Hepatocyte (in vitro differentiated cells): ENCODE data around the gene HSPH1. TPM values are rescaled to one million over a fixed set of nuclear protein-coding genes. Genes with fewer than 3 reads are reported as not detected.

Experiments used
- DNase-seq: peaks from one replicate; pipeline ENCODE4 v3.0.0-alpha.2; 2016; ENCODE audit warnings: low spot score
- H2AFZ ChIP-seq: fragments of 200-600 bp; sonication (generic); 2 replicates; pipeline ENCODE4 v1.6.0; 2016; ENCODE audit warnings: antibody characterized with exemption, mild to moderate bottlenecking
- H3K27ac ChIP-seq: fragments of 200-600 bp; sonication (generic); 2 replicates; pipeline ENCODE4 v1.5.1; 2016; ENCODE audit warnings: mild to moderate bottlenecking
- H3K27me3 ChIP-seq: fragments of 200-600 bp; sonication (generic); 2 replicates; pipeline ENCODE4 v1.6.1; 2016
- H3K36me3 ChIP-seq: fragments of 200-600 bp; sonication (generic); replicated peaks from 2 replicates; pipeline ENCODE4 v1.5.1; 2016; ENCODE audit warnings: low read depth; ENCODE audit not compliant: insufficient read depth
- H3K4me1 ChIP-seq: fragments of 200-600 bp; sonication (generic); 2 replicates; pipeline ENCODE4 v1.5.1; 2016; ENCODE audit warnings: mild to moderate bottlenecking, moderate library complexity; ENCODE audit not compliant: insufficient read depth
- H3K4me2 ChIP-seq: fragments of 200-600 bp; sonication (generic); 2 replicates; pipeline ENCODE4 v1.6.0; 2016
- H3K4me3 ChIP-seq: fragments of 200-600 bp; sonication (generic); 2 replicates; pipeline ENCODE4 v1.5.1; 2016; ENCODE audit warnings: mild to moderate bottlenecking
- H3K79me2 ChIP-seq: fragments of 200-600 bp; sonication (generic); 2 replicates; pipeline ENCODE4 v1.6.0; 2017; ENCODE audit warnings: mild to moderate bottlenecking
- H3K9me2 ChIP-seq: fragments of 200-600 bp; sonication (generic); replicated peaks from 2 replicates; pipeline ENCODE4 v1.6.0; 2017; ENCODE audit warnings: mild to moderate bottlenecking; ENCODE audit not compliant: insufficient read depth
- H3K9me3 ChIP-seq: fragments of 200-600 bp; sonication (generic); 2 replicates; pipeline ENCODE4 v1.5.1; 2016; ENCODE audit warnings: low read depth, mild to moderate bottlenecking
- H4K20me1 ChIP-seq: fragments of 200-600 bp; sonication (generic); 2 replicates; pipeline ENCODE4 v1.6.0; 2016; ENCODE audit warnings: mild to moderate bottlenecking; ENCODE audit not compliant: insufficient read depth, poor library complexity, severe bottlenecking
- CTCF ChIP-seq: fragments of 200-600 bp; sonication (generic); IDR thresholded peaks from 2 replicates; pipeline ENCODE4 v1.5.1; 2016; ENCODE audit warnings: antibody characterized with exemption, mild to moderate bottlenecking; ENCODE audit not compliant: poor library complexity
- EZH2 ChIP-seq: fragments of 200-600 bp; sonication (generic); IDR thresholded peaks from 2 replicates; pipeline ENCODE4 v1.6.1; 2016; ENCODE audit warnings: antibody characterized with exemption, mild to moderate bottlenecking, borderline replicate concordance
- EZH2phosphoT487 ChIP-seq: fragments of 200-600 bp; sonication (generic); IDR thresholded peaks from one replicate; pipeline ENCODE4 v1.6.1; 2018; ENCODE audit warnings: antibody characterized with exemption, mild to moderate bottlenecking, low read depth, moderate library complexity; ENCODE audit not compliant: unreplicated experiment, severe bottlenecking
- WGBS: methylation state at CpG from one replicate; pipeline ENCODE4 v1.1.6; 2016; ENCODE audit warnings: low lambda C conversion rate; ENCODE audit errors: missing lambda C conversion rate; 5-methylcytosine and 5-hydroxymethylcytosine counted together
- polyA plus RNA-seq: library from polyadenylated mRNA; unstranded; fragments of >200 nt; fragmentation: Nextera tagmentation; extraction: Ambion mirVana; gene quantifications from 2 replicates; pipeline ENCODE4 v1.2.1, GENCODE V29; 2016
- total RNA-seq: library from RNA; depleted of rRNA; stranded (reverse); fragments of >200 nt; gene quantifications from 2 replicates; pipeline ENCODE4 v1.2.3, GENCODE V29; 2014

Gene HSPH1
- total and polyA plus RNA-seq, 2 experiments from 2014 or later: 64.1 to 74.2 TPM

- WGBS: 94% methylated on average over 6 of the region's 6 CpGs
- Histone ChIP-seq H2AFZ (no peak overlapping the region), H3K27ac (no peak overlapping the region), H3K4me2 (no peak overlapping the region), H3K9me2 (no peaks in the 10 kb centered on the region), H3K4me3 (no peak overlapping the region), H3K36me3 (no peaks in the 10 kb centered on the region), H3K4me1 (no peaks in the 10 kb centered on the region), H3K79me2 (no peaks in the 10 kb centered on the region), H3K9me3 (no peaks in the 10 kb centered on the region), H3K27me3 (peaks cover 5% of the 10 kb centered on the region), H4K20me1 (no peaks in the 10 kb centered on the region)
- no peak for DNase-seq
- TF ChIP-seq CTCF (no peak), EZH2phosphoT487 (no peak), EZH2 (no peak)
Observed at GRCh38 chr13:31192306-31192705, 30.6 kb upstream of the HSPH1 start.

- H3K27me3 ChIP-seq: peaks cover 5% of the 10 kb centered on the region
- H3K9me2 ChIP-seq: no peaks in the 10 kb centered on the region
- TF ChIP-seq CTCF: no peak
- TF ChIP-seq EZH2phosphoT487: no peak
- TF ChIP-seq EZH2: no peak
- H3K9me3 ChIP-seq: no peaks in the 10 kb centered on the region
- no peaks in the 10 kb centered on the region for H3K4me1 ChIP-seq
- no peak overlapping the region for H3K4me3 ChIP-seq
- H3K27ac ChIP-seq: no peak overlapping the region
- 88% methylated on average over 4 of the region's 4 CpGs for whole genome bisulfite sequencing
- no peak overlapping the region for H3K4me2 ChIP-seq
- H3K36me3 ChIP-seq: no peaks in the 10 kb centered on the region
- no peaks in the 10 kb centered on the region for H4K20me1 ChIP-seq
- no peak overlapping the region for H2AFZ ChIP-seq
- no peaks in the 10 kb centered on the region for H3K79me2 ChIP-seq
- no peak for DNase-seq
Observed at GRCh38 chr13:31191748-31192147, 30.0 kb upstream of the HSPH1 start.

GRCh38 chr13:31184981-31185645 lies 23.4 kb upstream of the HSPH1 start:
- DNase-seq: no peak
- 63% methylated on average over 7 of the region's 7 CpGs for WGBS
- Histone ChIP-seq H3K79me2 (no peaks in the 10 kb centered on the region), H3K4me2 (no peak overlapping the region), H4K20me1 (no peaks in the 10 kb centered on the region), H3K9me3 (no peaks in the 10 kb centered on the region), H3K4me1 (no peaks in the 10 kb centered on the region), H3K27me3 (peaks cover 5% of the 10 kb centered on the region), H3K9me2 (no peaks in the 10 kb centered on the region), H3K4me3 (no peak overlapping the region), H3K27ac (no peak overlapping the region), H3K36me3 (no peaks in the 10 kb centered on the region), H2AFZ (no peak overlapping the region)
- no peak for TF ChIP-seq EZH2
- no peak for TF ChIP-seq CTCF
